GM12865 (cell line): ENCODE results near the gene RND3.

Experiments used
- DNase-seq: peaks from one replicate; pipeline ENCODE4 v3.0.0; 2010; ENCODE audit warnings: low read depth
- H3K4me3 ChIP-seq: 2 replicates; pipeline ENCODE4 v1.5.1; 2011; ENCODE audit warnings: mild to moderate bottlenecking, low read depth, low read length, control low read depth
- TF ChIP-seq, protein P1 (sequence below): IDR thresholded peaks from 2 replicates; pipeline ENCODE4 v1.5.1; 2011; ENCODE audit warnings: low read length, control low read depth, low read depth, inconsistent platforms; ENCODE audit not compliant: insufficient read depth; ENCODE audit errors: missing control alignments

The RND3 gene

DNA sequence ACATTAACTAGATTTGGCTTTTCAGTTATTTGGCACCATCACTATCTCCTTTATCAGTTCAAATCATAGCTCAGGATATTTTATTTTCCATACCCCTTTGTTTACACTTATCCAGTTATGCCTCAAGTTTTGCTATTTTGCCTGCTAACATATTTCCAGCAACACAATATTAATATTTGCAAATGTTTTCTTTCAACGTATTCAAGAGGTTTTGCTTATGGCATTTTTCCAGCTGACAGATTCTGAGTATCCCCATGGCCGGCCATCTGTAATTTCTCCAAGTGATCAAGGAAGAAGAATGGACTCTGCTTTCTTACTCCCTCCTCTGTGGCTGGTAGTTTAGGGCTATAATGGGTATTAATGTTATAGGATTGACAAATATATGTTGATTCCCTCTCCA, 49.4 kb downstream of the RND3 start:
- DNase-seq = no peak
- H3K4me3 ChIP-seq = no peak overlapping the region
- TF ChIP-seq, protein P1, sequence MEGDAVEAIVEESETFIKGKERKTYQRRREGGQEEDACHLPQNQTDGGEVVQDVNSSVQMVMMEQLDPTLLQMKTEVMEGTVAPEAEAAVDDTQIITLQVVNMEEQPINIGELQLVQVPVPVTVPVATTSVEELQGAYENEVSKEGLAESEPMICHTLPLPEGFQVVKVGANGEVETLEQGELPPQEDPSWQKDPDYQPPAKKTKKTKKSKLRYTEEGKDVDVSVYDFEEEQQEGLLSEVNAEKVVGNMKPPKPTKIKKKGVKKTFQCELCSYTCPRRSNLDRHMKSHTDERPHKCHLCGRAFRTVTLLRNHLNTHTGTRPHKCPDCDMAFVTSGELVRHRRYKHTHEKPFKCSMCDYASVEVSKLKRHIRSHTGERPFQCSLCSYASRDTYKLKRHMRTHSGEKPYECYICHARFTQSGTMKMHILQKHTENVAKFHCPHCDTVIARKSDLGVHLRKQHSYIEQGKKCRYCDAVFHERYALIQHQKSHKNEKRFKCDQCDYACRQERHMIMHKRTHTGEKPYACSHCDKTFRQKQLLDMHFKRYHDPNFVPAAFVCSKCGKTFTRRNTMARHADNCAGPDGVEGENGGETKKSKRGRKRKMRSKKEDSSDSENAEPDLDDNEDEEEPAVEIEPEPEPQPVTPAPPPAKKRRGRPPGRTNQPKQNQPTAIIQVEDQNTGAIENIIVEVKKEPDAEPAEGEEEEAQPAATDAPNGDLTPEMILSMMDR = no peak

DNA sequence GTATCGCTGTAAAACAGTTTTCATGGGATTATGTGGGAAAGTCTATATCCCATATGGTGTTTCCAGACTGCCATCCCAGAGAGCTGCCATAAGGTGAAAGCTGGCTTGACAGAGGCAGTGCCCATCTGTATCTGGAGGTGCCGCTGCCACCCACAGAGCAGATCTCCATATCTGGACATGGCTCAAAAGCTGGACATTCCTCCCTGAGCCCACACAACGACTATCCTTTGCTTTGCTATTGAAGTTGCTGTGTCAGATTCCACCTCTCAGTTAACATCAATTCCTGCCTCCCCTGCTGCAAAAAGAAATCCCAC, 55.2 kb downstream of the RND3 start:
- TF ChIP-seq, protein P1 = no peak
- H3K4me3 ChIP-seq = no peak overlapping the region
- DNase-seq = no peak

DNA sequence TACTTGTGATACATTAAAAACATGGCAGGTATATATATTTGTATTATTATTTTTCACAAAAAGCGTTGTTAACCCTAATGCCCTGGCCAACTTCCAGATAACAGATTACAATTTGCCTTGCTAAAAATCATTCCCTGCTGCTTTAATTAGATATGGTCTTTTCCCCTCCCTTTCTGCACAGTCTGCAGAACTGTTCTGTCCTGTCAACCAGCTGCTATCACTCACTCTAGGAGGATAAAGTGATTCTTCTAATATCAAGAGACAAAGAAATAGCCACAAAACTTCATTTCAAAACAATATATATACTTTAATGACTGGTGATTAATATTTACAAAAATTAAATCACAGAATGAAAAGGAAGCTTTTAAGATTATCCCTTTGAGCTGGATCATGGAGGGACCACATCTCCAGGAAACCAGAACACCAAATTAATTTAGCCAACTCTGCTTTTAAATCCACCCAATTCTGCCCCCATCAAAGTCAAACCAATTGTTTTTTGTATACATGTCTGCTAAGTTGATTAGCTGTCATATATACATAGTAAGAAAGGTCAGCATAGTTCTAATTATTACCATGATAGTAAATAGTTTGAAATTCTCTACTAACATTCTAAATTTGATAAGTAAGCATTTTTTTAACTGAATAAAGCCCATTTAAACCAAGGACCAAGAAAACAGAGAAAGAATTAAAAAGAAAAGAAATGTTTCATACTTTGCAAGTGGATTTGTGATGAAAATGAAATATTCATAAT, 55.7 kb downstream of the RND3 start:
- no peak for DNase-seq

DNA sequence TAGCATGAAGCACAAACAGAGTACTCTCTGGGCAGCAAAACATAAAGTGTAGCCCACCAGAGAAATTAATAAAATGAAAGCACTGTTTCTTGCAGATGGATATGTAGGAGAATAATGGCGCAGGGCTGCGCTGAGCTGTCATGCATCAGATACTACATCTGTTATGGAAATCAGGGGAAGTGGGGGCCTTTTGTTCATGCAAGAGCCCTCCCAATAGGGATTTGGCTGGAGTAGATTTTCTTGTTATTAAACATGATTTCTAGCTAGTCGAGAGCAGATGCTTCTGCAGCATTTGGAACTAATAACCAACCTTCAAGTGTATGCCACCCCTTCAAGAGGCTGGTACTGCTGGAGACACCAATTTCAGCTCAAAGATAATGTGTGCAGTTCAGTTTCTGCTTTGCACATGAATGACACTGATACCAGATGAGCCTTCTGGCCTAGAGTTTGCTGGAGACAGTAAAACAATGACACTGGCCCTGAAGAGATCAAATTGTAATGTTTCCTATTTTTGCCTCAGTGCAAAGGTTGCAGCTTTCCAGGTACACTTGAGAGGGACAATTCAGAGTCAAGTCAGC, 58.0 kb downstream of the RND3 start:
- H3K4me3 ChIP-seq = no peak overlapping the region
- DNase-seq = no peak
- TF ChIP-seq, protein P1 = no peak

More for the DNA sequence above, 55.7 kb downstream of the RND3 start:
- TF ChIP-seq, protein P1 = no peak
- no peak overlapping the region for H3K4me3 ChIP-seq

DNA sequence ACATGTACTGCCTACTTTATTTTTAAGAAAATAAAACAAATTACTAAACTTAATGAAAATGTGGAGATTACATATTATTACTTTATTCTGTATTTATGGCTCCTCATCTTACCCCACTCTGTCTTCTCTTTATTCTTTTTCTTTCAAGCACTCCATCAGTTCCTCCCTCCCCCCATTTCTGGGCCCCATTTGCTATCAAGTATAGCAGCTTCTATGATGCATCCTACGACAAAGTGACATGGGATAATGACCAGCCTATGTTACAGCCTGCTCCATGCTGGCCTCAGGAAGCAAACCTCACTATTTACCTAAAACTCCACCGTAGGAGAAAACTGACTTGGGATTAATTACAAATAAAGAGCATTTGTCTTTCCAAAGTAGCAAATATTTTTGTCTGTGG, 58.8 kb downstream of the RND3 start:
- TF ChIP-seq, protein P1 = no peak
- no peak for DNase-seq
- H3K4me3 ChIP-seq = no peak overlapping the region

DNA sequence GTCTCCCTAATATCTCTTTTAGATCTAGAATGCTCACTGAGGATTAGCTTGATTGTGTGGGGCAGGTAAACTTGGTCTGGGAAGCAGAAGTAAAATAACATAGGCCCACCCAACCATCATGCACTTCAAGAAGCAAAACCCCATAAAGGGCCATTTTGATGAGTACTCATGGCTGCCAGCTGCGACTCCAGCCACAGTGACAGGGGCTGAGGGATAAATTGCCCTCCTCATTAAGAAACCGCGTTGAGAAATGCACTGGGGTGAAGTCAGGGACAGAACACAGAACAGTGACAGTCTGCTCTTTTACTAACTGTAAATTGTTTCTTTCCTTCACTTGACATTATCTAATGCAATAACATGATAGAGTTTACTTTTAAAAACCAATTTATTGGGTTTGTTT, 60.2 kb downstream of the RND3 start:
- TF ChIP-seq, protein P1 = no peak
- no peak overlapping the region for H3K4me3 ChIP-seq
- DNase-seq = no peak

DNA sequence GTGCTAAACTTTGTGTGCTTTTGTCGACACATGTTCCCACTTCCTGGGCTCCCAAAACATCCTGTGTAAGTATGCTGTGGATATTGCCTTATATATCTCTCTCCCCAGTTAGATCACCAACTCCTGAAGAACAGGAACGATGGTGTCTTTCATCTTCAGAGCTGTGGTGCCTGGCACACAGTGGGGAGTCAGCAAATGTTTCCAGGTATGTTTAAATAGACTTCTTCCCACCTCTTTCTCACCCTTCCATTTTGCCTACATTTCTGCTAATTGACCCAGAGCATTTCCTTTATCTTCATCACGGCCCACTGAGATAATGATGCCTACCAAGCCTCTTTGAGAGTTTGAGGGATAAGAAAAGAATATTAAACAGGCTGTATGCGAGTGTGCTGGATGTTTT, 60.7 kb downstream of the RND3 start:
- no peak for DNase-seq
- no peak overlapping the region for H3K4me3 ChIP-seq
- TF ChIP-seq, protein P1 = no peak
